Keratinocyte (primary cell): ENCODE measurements around the gene AFDN. TPM values are rescaled to one million over a fixed set of nuclear protein-coding genes. Genes with fewer than 3 reads are reported as not detected.

Experiments used
- DNase-seq: peaks from one replicate; pipeline ENCODE4 v3.0.0-alpha.2; 2011; ENCODE audit warnings: low read depth, missing footprints, low spot score
- FAIRE-seq: peaks from 2 replicates; lab custom pipeline; 2011; peaks lifted over from hg19 to GRCh38; lab: Jason Lieb, UNC
- H2AFZ ChIP-seq: 2 replicates; pipeline ENCODE4 v1.6.0; 2012; ENCODE audit warnings: low read length, control low read depth, inconsistent platforms; ENCODE audit not compliant: control insufficient read depth
- H3K27ac ChIP-seq: 2 replicates; pipeline ENCODE4 v1.5.1; 2011; ENCODE audit warnings: low read length; ENCODE audit not compliant: control insufficient read depth, insufficient read depth
- H3K27me3 ChIP-seq: 3 replicates; pipeline ENCODE4 v1.6.0; 2011; ENCODE audit warnings: low read length; ENCODE audit not compliant: control insufficient read depth, insufficient read depth; ENCODE audit errors: extremely low read depth
- H3K36me3 ChIP-seq, 2 experiments: 2 replicates in 1 of 2; 3 replicates in 1 of 2; pipeline ENCODE4 v1.5.1; 2011; ENCODE audit warnings: low read length in 2 of 2, mild to moderate bottlenecking in 1 of 2; ENCODE audit not compliant: control insufficient read depth in 2 of 2, insufficient read depth in 2 of 2; ENCODE audit errors: extremely low read depth in 1 of 2
- H3K4me1 ChIP-seq: 3 replicates; pipeline ENCODE4 v1.5.1; 2011; ENCODE audit warnings: low read length; ENCODE audit not compliant: control insufficient read depth, insufficient read depth; ENCODE audit errors: extremely low read depth
- H3K4me2 ChIP-seq: 3 replicates; pipeline ENCODE4 v1.6.0; 2011; ENCODE audit warnings: low read depth, low read length; ENCODE audit not compliant: control insufficient read depth, insufficient read depth; ENCODE audit errors: extremely low read depth
- H3K4me3 ChIP-seq, 3 experiments: fragments of 200-600 bp in 1 of 3; sonication (generic) in 1 of 3; 2 replicates in 2 of 3; 3 replicates in 1 of 3; pipeline ENCODE4 v1.5.1; 2011 to 2016; ENCODE audit warnings: low read length in 3 of 3, mild to moderate bottlenecking in 3 of 3, control low read depth in 2 of 3, inconsistent platforms in 1 of 3, low read depth in 1 of 3, mixed read lengths in 1 of 3, mixed run types in 1 of 3, moderate library complexity in 1 of 3; ENCODE audit not compliant: control insufficient read depth in 2 of 3, insufficient read depth in 2 of 3; ENCODE audit errors: extremely low read depth in 1 of 3
- H3K79me2 ChIP-seq: 2 replicates; pipeline ENCODE4 v1.6.0; 2012; ENCODE audit warnings: low read length; ENCODE audit not compliant: control insufficient read depth, insufficient read depth
- H3K9ac ChIP-seq: 3 replicates; pipeline ENCODE4 v1.6.0; 2011; ENCODE audit warnings: low read length; ENCODE audit not compliant: control insufficient read depth, insufficient read depth; ENCODE audit errors: extremely low read depth
- H3K9me1 ChIP-seq: 3 replicates; pipeline ENCODE4 v1.6.0; 2011; ENCODE audit warnings: low read length; ENCODE audit not compliant: control insufficient read depth, insufficient read depth; ENCODE audit errors: extremely low read depth
- H3K9me3 ChIP-seq: 2 replicates; pipeline ENCODE4 v1.5.1; 2012; ENCODE audit warnings: low read depth, low read length; ENCODE audit not compliant: control insufficient read depth
- H4K20me1 ChIP-seq: 3 replicates; pipeline ENCODE4 v1.6.0; 2011; ENCODE audit warnings: low read length; ENCODE audit not compliant: control insufficient read depth, insufficient read depth; ENCODE audit errors: extremely low read depth
- CTCF ChIP-seq, 3 experiments: IDR thresholded peaks in 1 of 3; conservative IDR thresholded peaks in 1 of 3; optimal IDR thresholded peaks in 1 of 3; 2 replicates in 2 of 3; 3 replicates in 1 of 3; pipeline versions ENCODE3 to v1.5.1; 2011; ENCODE audit warnings: low read length in 3 of 3, mild to moderate bottlenecking in 3 of 3, moderate library complexity in 2 of 3, control low read depth in 1 of 3, inconsistent platforms in 1 of 3; ENCODE audit not compliant: insufficient read depth in 2 of 3; ENCODE audit errors: extremely low read depth in 1 of 3
- EZH2 ChIP-seq: IDR thresholded peaks from one replicate; pipeline ENCODE4 v1.6.1; 2012; ENCODE audit warnings: inconsistent platforms, mild to moderate bottlenecking, low read length, moderate library complexity
- dilution Hi-C: fragments of 300-500 bp; cut with MboI; formaldehyde crosslinking; loops from one replicate; pipeline ENCODE4 v1.7.0; 2020; ENCODE audit warnings: low sequenced_read_pairs; ENCODE audit not compliant: extremely low pct_ligation_motif_present
- polyA plus RNA-seq, 5 experiments: library from polyadenylated mRNA; depleted of rRNA in 3 of 5; stranded (reverse) in 3 of 5; stranded (forward) in 1 of 5; unstranded in 1 of 5; fragments of >200 nt; gene quantifications; 1 replicate in 1 of 5; 2 replicates in 3 of 5; 3 replicates in 1 of 5; pipeline versions ENCODE4 v1.2.1 to v1.2.3, GENCODE V29; 2011 to 2012; ENCODE audit warnings: missing spikeins in 2 of 5, low read depth in 1 of 5, low replicate concordance in 1 of 5

AFDN gene
- polyA plus RNA-seq, 1 donor (not counting 4 experiments of a cell fraction or from before 2014, with no cell fraction given) = 46.5 TPM

GRCh38 chr6:168021581-168021980 lies 194.9 kb downstream of the AFDN start:
- Histone ChIP-seq H4K20me1 (no peaks in the 10 kb centered on the region), H3K4me3 (no peak overlapping the region), H3K4me2 (no peak overlapping the region), H3K9me1 (no peaks in the 10 kb centered on the region), H2AFZ (no peak overlapping the region), H3K36me3 (no peaks in the 10 kb centered on the region), H3K9me3 (no peaks in the 10 kb centered on the region), H3K4me1 (peaks cover 7% of the 10 kb centered on the region), H3K9ac (no peak overlapping the region), H3K79me2 (no peaks in the 10 kb centered on the region), H3K27ac (no peak overlapping the region), H3K27me3 (peaks cover 28% of the 10 kb centered on the region)
- dilution Hi-C loops = no loop called here
- TF ChIP-seq CTCF (optimal IDR thresholded peaks at IDR 0.05 in 1 of 3, IDR thresholded peaks at IDR 0.05 in 1 of 3, conservative IDR thresholded peaks at IDR 0.05 in 1 of 3; ENCODE audit: extremely low read depth in 1 of 3, insufficient read depth in 2 of 3, low read length in 3 of 3) = no peak
- no peak for TF ChIP-seq EZH2
- FAIRE-seq (no peak), DNase-seq (no peak)

Other genes starting within 250 kb of the AFDN start
- not detected in 3 replicates for gene KIF25, start 170.8 kb downstream of the AFDN start, polyA plus RNA-seq